ENCODE measurements around the gene NOS1AP. TPM values are rescaled to one million over a fixed set of nuclear protein-coding genes. Genes with fewer than 3 reads are reported as not detected.

NOS1AP gene
- total RNA-seq, 1 donor from 2014 or later, result 0.79 TPM

DNA sequence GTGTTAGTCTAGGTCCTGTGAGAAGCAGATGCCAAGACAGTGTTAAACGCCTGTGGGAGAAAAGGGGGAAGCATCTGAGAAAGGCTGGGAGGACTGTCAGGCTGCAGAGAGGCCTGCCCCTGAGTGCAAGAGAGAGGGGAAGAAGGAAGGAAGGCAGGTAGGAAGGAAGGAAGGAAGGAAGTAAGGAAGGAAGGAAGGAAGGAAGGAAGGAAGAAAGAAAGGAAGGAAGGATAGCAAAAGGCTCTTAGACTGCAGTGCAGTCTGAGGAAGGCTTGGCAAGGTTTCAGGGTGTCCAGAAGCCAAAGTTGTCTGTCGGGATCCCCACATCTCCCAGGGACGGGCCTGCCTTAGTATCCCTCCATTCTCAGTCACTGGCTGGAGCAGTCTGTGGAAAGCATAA, 224.5 kb downstream of the NOS1AP start:
- no peak for DNase-seq (ENCODE audit: low read depth)
- H3K36me3 ChIP-seq (ENCODE audit: control insufficient read depth, insufficient read depth, low read length), result no peaks in the 10 kb centered on the region
- H3K4me3 ChIP-seq (ENCODE audit: low read depth, low read length), result no peak overlapping the region
- no peaks in the 10 kb centered on the region for H3K27me3 ChIP-seq (ENCODE audit: control insufficient read depth, insufficient read depth, low read length)
- TF ChIP-seq, protein P1, sequence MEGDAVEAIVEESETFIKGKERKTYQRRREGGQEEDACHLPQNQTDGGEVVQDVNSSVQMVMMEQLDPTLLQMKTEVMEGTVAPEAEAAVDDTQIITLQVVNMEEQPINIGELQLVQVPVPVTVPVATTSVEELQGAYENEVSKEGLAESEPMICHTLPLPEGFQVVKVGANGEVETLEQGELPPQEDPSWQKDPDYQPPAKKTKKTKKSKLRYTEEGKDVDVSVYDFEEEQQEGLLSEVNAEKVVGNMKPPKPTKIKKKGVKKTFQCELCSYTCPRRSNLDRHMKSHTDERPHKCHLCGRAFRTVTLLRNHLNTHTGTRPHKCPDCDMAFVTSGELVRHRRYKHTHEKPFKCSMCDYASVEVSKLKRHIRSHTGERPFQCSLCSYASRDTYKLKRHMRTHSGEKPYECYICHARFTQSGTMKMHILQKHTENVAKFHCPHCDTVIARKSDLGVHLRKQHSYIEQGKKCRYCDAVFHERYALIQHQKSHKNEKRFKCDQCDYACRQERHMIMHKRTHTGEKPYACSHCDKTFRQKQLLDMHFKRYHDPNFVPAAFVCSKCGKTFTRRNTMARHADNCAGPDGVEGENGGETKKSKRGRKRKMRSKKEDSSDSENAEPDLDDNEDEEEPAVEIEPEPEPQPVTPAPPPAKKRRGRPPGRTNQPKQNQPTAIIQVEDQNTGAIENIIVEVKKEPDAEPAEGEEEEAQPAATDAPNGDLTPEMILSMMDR (IDR thresholded peaks at IDR 0.05; ENCODE audit: insufficient read depth, low read length, poor library complexity, severe bottlenecking), result no peak

DNA sequence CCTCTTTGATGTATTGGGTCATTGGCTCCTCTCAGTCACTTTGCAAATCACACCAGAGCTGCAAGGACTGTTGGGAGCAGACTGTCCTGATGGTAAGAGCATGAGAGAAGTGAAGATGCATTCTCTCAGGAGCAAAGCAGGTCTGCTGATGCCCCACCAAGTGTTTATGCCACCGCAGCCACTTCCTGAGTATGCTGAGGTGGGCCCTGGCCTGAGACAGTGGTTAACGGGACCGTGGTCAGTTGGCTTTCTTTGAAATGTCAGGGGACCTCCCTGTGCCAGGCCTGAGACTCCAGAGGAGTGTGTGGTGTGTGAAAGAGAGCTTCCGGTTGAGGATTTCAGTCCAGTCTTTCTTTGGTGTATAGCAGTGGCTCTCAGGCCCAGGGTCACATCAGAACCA, 227.7 kb downstream of the NOS1AP start:
- Histone ChIP-seq H3K27me3 (ENCODE audit: control insufficient read depth, insufficient read depth, low read length) (no peaks in the 10 kb centered on the region), H3K4me3 (ENCODE audit: low read depth, low read length) (no peak overlapping the region), H3K36me3 (ENCODE audit: control insufficient read depth, insufficient read depth, low read length) (no peaks in the 10 kb centered on the region)
- TF ChIP-seq, protein P1 (IDR thresholded peaks at IDR 0.05; ENCODE audit: insufficient read depth, low read length, poor library complexity, severe bottlenecking), result no peak
- no peak for DNase-seq (ENCODE audit: low read depth)

DNA sequence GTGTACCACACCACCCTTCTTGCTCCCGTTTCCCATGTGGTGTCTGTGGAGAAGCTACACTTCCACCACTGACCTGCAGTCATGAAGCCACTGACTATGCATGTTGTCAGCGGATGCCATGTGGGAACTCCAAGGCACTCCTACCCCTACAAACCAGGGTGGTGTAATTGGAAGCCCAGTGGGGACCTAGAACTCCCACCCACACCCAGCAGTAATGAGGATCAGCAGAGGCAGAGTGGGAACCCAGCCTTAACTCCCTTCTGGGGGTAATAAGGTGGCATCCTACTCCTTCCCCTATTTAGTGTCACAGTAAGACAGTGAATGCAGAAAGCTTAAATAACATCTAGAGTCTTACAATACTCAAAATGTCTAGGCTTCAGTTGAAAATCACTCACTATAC, 228.8 kb downstream of the NOS1AP start:
- no peaks in the 10 kb centered on the region for H3K27me3 ChIP-seq (ENCODE audit: control insufficient read depth, insufficient read depth, low read length)
- TF ChIP-seq, protein P1 (IDR thresholded peaks at IDR 0.05; ENCODE audit: insufficient read depth, low read length, poor library complexity, severe bottlenecking), result no peak
- no peak overlapping the region for H3K4me3 ChIP-seq (ENCODE audit: low read depth, low read length)
- DNase-seq (ENCODE audit: low read depth), result no peak
- no peaks in the 10 kb centered on the region for H3K36me3 ChIP-seq (ENCODE audit: control insufficient read depth, insufficient read depth, low read length)

DNA sequence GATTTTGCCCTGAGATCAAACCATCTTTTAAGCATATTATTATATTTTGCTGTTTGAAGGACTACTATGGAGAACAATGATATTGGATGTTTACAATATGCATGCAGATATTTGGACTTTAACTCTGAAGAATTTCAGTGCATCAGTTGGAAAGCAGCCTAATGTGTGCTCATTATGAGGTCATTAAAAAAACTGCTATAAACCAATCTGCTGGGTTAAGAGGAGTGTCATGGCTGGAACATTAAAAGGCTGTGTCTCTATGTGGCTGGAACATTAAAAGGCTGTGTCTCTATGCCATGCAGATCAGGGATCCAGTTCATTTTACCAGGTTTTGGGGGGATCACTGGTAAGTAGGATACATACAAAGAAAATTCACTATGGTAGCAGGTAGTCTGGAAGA, 229.5 kb downstream of the NOS1AP start:
- Histone ChIP-seq H3K36me3 (ENCODE audit: control insufficient read depth, insufficient read depth, low read length) (no peaks in the 10 kb centered on the region), H3K27me3 (ENCODE audit: control insufficient read depth, insufficient read depth, low read length) (no peaks in the 10 kb centered on the region), H3K4me3 (ENCODE audit: low read depth, low read length) (no peak overlapping the region)
- no peak for DNase-seq (ENCODE audit: low read depth)
- TF ChIP-seq, protein P1 (IDR thresholded peaks at IDR 0.05; ENCODE audit: insufficient read depth, low read length, poor library complexity, severe bottlenecking), result no peak

DNA sequence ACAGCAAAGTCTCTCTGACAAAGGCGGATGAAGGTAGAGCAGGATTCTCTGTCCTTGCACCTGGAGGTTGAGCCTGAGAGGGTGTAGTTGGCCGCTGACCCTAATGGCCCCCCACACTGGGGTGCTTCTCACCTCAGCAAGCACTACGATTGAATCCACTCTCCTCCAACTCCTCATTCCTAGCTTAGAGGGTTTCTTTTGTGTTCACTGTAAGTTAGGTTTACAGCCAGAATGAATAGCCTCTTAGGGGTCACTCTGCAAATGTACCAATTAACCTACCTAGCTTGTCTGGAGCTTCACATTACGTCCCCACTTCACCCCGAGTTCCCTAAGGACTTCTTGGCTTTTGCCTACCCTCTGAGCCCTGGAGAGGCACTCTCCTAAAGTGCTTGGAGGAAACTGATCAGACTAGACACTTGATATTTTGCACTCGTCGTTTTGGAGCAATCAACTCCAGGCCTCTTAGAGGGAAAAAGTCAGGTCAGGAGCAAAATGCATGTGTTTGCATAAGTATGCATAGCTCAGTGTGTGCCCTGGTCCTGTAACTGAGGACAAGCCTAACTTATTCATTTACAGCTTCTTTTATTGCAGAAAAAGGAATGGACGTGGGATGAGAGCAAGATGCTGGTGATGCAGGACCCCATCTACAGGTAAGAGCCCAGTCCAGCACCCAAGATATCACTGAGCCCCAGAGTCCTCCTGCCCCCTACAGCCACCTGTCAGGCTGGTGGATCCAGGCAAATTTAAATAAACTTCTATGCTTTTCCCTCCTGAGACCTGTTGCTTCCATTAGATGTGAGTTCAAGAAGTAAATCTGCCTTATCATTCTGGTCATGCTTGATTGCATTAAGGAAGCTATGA, 230.8 kb downstream of the NOS1AP start:
- DNase-seq (ENCODE audit: low read depth), result no peak
- TF ChIP-seq, protein P1 (IDR thresholded peaks at IDR 0.05; ENCODE audit: insufficient read depth, low read length, poor library complexity, severe bottlenecking), result no peak

DNA sequence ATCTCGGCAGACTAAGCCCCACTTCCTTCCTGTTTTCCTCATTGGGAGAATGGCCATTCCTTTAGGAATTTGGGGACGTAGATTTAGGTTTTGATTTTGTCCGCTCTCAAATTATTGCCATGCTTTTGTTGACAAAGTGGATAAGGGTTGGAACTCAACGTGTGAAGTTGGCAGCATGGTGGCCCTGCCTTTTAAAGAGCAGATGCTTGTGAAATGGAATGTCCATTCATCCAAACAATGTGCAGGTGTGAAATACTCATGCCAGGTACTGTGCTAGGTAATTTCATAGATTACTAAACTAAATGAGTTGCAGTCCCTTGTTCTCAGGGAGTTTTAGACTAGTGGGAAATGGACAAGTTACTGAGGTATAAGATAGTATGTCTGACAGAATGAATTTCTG, 232.2 kb downstream of the NOS1AP start:
- TF ChIP-seq, protein P1 (IDR thresholded peaks at IDR 0.05; ENCODE audit: insufficient read depth, low read length, poor library complexity, severe bottlenecking), result no peak
- H3K4me3 ChIP-seq (ENCODE audit: low read depth, low read length), result no peak overlapping the region
- DNase-seq (ENCODE audit: low read depth), result no peak
- no peaks in the 10 kb centered on the region for H3K36me3 ChIP-seq (ENCODE audit: control insufficient read depth, insufficient read depth, low read length)
- no peaks in the 10 kb centered on the region for H3K27me3 ChIP-seq (ENCODE audit: control insufficient read depth, insufficient read depth, low read length)

More for the DNA sequence above, 230.8 kb downstream of the NOS1AP start:
- H3K36me3 ChIP-seq (ENCODE audit: control insufficient read depth, insufficient read depth, low read length), result no peaks in the 10 kb centered on the region
- no peak overlapping the region for H3K4me3 ChIP-seq (ENCODE audit: low read depth, low read length)
- H3K27me3 ChIP-seq (ENCODE audit: control insufficient read depth, insufficient read depth, low read length), result no peaks in the 10 kb centered on the region

Data from kidney epithelial cell (primary cell).